ENCODE measurements around the gene FAM83D.
"Not testable (repeated sequence)": the region's sequence is repeated elsewhere in the genome, so short reads cannot be mapped to it uniquely, and the experiment has no call there.

The FAM83D gene

GRCh38 chr20:38937000-38937399 lies 10.8 kb downstream of the FAM83D start:
- DNase-seq, result no peak

GRCh38 chr20:38937978-38938473 lies 11.8 kb downstream of the FAM83D start:
- DNase-seq, result no peak

GRCh38 chr20:38939686-38940085 lies 13.5 kb downstream of the FAM83D start:
- DNase-seq, result no peak

GRCh38 chr20:38940644-38941043 lies 14.4 kb downstream of the FAM83D start:
- DNase-seq, result no peak

- no peak for DNase-seq
These were observed 15.6 kb downstream of the FAM83D start for GRCh38 chr20:38941726-38942389.

- DNase-seq, result no peak
These were observed 18.8 kb downstream of the FAM83D start for GRCh38 chr20:38945012-38945411.

- no peak for DNase-seq
These were observed 20.6 kb downstream of the FAM83D start for GRCh38 chr20:38946836-38947235.

GRCh38 chr20:38947931-38948362 lies 21.7 kb downstream of the FAM83D start:
- no peak for DNase-seq

- no peak for DNase-seq
These were observed 24.0 kb downstream of the FAM83D start for GRCh38 chr20:38950254-38950653.

GRCh38 chr20:38951611-38952010 lies 25.4 kb downstream of the FAM83D start:
- no peak for DNase-seq

GRCh38 chr20:38952153-38952552 lies 25.9 kb downstream of the FAM83D start:
- no peak for DNase-seq

GRCh38 chr20:38953630-38954340 lies 27.6 kb downstream of the FAM83D start:
- DNase-seq, result no peak

GRCh38 chr20:38957235-38957876 lies 31.1 kb downstream of the FAM83D start:
- no peak for DNase-seq

GRCh38 chr20:38957915-38958485 lies 31.8 kb downstream of the FAM83D start:
- no peak for DNase-seq

GRCh38 chr20:38960187-38960687 lies 34.0 kb downstream of the FAM83D start:
- not testable (repeated sequence) for DNase-seq

- no peak for DNase-seq
These were observed 35.4 kb downstream of the FAM83D start for GRCh38 chr20:38961530-38962043.

- peak; percentile 91 for DNase-seq
These were observed 36.1 kb downstream of the FAM83D start, which contains the start of gene DHX35 for GRCh38 chr20:38962044-38962927. Gene DHX35, plus strand, starts transcription at chr20:38962344. Its CDS starts 24 bp downstream, at chr20:38962368.

- DNase-seq, result no peak
These were observed 36.7 kb downstream of the FAM83D start for GRCh38 chr20:38962928-38963401.

- DNase-seq, result no peak
These were observed 37.5 kb downstream of the FAM83D start for GRCh38 chr20:38963745-38964144.

GRCh38 chr20:38965264-38965663 lies 39.0 kb downstream of the FAM83D start:
- DNase-seq, result no peak

GRCh38 chr20:38968090-38968489 lies 41.9 kb downstream of the FAM83D start:
- DNase-seq, result no peak

GRCh38 chr20:38969708-38970107 lies 43.5 kb downstream of the FAM83D start:
- no peak for DNase-seq

Data from NCI-H2081 treated with DMSO at 0.1 percent for 48 hours (cell line).